IPS DF 4.7 (cell line): ENCODE data around the gene CFAP221.
A peak's percentile ranks its signal among the peaks of the same experiment; 100 is the strongest.
"Not testable (repeated sequence)": the region's sequence is repeated elsewhere in the genome, so short reads cannot be mapped to it uniquely, and the experiment has no call there.

Source experiments
- DNase-seq: peaks from one replicate; pipeline ENCODE4 v3.0.0-alpha.2; 2013; ENCODE audit warnings: low spot score; ENCODE audit errors: extremely low read depth

The CFAP221 gene

DNA sequence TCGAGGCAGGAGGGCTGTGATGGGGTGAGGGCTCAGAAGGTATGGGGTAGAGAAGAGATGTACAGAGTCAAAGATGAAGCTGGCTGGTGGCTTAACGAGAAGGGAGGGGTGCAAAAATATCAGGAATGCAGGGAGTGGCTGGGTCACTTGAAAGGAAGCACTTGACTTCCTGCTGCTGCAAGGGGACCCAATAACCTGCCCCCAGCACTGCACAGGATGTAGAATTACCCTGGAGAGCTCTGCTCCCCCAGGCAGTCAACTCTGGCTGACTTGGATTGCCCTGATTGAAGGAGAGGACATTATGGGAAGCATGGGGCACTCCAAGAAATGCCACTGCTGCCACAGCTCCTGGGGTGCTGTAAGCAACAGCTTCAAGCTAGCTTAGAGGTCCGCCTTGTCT is 41.8 kb downstream of the CFAP221 start:
- no peak for DNase-seq

DNA sequence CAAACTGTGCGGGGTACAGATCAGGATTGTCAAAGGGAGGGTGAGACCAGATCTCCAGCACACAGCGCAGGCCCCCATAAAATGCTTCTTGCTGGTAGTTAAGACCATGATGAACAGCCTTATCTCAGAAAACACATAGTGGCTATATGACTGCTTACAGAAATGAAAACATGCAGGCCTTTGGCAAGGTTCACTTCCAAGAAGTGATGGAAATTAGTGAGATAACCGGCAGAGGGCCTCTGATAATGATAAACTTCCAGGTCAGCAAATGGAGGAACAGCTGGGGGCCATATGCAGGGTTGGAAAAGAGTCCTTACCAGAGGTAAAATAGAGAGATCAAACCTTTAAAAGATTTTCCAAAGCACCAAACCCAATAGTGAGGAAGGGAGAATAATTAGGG is 46.6 kb downstream of the CFAP221 start:
- no peak for DNase-seq

DNA sequence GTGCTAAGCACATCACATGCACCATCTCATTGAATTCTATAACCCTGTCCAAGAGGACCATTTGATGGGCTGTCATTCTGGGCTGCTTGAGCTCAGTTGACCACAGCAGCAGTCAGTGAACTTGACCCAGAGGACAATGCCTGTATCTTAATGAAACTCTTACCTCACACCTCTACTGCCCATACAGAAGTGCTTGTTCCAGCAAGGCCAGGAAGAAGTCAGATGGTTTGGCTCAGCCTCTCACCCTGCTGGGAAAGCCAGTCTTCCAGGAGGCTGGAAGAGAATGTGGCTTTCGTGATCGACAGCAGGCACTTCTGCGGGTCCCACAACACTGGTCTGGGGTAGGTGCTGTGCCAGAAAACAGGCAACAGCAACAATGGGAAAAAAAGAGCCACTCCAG is 47.3 kb downstream of the CFAP221 start:
- no peak for DNase-seq

DNA sequence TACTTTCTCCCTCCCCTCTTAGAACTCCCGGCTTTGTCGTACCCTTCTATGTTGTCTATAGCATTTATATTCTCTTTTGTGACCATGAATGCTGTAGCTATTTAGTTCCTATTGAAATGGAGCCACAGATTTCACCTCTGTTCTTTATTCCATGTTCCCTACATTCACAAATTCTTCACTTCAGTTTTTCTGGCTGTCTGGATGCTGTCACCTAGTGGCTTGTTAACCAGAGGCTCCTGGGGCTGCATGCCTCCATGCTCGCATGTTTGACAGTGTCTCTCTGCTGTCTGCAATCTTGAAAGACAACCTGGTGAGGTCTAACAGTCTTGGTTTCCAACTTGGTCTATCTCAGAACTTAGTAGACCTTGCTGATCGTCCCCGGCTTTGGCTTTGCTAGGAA is 48.2 kb downstream of the CFAP221 start:
- DNase-seq, result no peak

DNA sequence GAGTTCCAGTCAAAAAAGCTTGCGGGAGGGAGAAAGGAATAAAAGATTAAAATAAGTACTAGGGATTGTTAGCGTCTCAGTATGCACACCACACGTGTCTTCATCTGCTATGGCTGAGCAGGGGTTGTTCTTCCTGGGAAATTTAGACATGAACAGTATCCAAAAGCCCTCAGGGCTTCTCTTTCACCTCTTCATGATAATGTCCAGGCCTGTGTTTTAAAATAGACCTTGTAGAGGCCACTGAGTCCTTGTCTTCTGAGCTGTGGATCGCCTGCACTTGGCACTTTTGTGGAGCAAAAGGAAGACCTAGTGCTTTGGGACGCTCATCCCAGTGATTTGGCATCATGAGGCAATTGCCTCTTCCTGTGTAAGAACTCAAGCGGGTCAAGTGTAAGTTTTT is 52.4 kb downstream of the CFAP221 start:
- no peak for DNase-seq

DNA sequence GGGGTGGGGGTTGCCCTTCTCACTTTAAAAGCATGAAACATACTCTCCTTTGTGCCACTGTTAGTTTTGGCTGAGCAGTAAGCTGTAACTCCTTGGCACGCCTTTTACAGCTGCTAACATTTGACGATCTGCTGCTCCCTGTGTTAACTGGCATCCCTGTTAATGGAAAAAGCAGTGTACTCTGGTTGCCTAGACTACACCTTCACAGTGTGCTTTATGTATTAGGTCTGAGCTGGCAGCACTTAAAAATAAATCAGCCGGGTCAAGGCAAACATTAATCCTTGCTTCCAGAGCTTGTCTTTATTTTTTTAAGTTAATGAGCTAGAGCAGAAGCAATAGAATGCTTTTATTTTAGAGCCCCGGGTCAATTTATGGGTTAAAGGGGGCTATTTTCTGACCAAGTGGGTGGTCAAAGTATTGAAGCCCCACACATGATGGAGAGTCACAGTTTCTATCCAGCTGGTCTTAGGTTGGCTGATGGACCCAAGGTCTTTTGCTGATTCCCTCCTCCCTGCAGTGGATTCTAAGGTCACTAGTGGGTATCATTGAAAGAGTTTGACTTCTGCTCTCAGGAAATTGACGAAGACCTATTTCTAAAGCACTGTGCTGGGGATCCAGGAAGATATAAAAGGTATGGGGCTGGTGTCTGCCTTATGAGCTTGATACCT is 54.5 kb downstream of the CFAP221 start:
- DNase-seq, result no peak

DNA sequence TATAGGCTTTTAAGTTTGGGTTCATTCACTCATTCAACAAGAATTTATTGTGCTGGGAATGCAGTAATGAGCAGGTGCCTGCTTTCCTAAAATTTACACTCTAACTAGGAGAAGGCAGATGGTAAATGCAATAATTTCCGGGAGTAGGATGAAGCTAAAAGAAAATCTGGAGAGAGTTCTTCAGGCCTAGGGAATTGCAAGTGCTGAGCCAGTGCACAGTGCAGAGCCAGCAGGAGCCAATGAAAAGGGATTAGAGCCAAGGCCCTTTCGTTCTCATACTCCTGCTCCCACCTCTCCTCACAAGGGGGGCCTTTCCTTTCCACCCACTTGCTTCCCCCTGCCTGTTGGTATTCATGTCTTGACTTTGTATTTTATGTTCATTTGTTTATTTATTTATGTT is 55.1 kb downstream of the CFAP221 start:
- no peak for DNase-seq

DNA sequence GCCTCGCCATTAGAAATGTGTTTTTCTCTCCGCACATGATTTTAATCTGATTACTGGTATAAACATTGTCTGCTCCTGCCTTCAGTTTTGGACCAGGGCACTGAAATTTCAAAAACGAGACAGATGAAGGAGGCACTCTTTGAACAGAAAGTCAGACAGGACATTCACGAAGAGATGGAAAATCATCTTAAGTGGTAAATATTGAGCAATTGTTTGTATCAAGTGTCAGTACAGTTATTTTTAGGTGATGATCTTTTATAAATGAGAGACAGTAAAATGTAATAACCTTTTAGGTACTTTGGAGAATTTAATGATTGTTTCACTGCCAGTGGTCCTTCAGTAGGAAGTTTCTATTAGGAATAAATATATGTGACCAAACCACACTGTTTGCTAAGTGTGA is 60.8 kb downstream of the CFAP221 start:
- DNase-seq, result no peak

DNA sequence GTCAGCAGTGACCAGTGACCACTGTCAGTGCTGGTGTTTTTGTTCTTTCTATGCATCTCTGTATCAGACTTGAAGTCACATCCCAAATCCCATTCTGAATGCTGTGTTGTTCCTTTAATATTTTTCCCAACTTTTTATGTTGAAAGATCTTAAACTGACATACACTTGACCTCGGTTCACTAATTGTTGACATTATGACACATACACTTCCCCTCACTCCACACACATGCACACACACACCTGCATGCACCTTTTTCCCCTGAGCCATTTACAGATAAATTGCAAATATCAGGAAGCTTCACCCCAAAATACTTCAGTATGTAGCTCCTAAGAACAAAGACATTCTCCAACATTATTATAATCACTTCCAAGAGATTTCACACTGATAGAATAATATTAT is 62.4 kb downstream of the CFAP221 start:
- DNase-seq, result no peak

DNA sequence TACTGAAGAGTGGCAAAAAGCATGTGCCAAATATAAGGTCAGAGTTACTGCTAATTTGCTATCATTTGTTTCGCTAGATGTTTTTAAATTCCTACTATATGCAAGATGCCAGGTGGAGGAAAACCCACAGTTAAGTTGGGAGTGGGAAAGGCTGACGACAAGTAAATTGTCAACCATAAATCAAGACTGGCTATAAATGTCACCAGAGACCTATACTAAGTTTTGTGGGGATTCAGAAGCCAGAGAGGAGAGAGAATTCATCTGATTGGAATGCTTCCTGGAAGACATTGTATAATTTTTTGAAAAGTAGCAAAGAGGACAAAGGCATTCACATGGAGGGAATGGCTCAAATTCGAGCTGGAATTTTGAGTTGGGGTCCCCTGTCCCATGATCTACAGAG is 64.3 kb downstream of the CFAP221 start:
- DNase-seq, result no peak

DNA sequence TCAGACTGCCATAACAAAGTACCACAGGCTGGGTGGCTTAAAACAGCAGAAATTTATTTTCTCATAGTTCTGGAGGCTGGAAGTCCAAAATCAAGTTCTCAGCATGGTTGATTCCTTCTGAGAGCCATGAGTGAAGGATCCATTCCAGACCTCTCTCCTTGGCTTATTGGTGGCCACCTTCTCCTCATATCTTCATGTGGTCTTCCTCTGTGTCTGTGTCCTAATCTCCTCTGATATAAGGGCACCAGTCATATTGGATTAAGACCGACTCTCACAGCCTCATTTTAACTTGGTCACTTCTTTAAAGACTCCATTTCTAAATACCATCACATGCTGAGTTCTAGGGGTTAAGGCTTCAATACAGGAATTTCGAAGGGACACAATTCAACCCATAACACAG is 65.1 kb downstream of the CFAP221 start:
- DNase-seq, result no peak

DNA sequence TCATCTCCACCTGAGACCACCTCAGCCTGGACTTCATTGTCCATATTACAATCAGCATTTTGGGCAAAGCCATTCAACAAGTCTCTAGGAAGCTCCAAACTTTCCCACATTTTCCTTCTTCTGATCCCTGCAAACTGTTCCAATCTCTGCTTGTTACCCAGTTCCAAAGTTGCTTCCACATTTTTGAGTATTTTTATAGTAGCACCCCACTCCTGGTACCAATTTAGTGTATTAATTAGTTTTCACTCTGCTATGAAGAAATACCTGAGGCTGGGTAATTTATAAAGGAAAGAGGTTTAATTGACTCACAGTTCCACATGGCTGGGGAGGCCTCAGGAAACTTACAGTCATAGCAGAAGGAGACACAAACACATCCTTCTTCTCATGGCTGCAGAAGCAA is 69.9 kb downstream of the CFAP221 start:
- DNase-seq, result not testable (repeated sequence)

DNA sequence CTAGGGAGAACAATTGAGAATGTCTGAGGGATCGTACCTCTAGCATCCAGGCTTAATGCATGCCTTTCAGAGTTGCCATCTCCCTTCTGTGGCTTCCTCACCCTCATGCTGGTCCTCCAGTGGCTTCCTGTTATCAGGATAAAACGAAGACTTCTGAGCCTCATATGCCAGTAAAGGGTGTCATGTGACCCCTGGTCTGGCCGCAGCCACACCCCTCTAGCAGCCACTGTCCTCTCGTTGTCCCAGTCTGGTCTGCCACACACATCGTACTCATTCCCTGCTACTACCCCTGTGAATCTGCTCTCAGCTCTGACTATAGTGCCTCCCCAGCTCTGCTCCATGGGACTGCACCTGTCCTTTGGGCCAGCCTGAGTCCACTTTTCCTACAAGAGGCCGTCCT is 72.2 kb downstream of the CFAP221 start:
- DNase-seq, result no peak

DNA sequence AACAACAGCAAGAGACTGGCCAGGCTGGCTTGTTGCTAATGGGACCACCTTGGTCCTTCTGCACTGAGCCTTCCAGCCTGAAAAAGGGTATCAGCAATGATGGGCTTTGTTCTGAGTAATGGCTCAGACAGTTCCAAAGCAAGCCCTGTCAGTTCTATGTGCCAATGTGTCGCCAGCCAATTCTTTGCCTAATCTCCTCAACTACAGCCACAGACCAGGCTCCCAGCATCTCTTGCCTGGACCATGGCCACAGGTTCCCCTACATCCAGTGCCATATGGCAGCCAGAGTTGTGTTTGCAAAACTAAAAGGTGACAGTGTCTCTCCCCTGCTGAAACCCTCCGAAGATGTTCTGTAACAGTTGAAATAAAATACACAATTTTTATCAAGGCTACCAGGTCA is 73.2 kb downstream of the CFAP221 start:
- DNase-seq, result no peak

DNA sequence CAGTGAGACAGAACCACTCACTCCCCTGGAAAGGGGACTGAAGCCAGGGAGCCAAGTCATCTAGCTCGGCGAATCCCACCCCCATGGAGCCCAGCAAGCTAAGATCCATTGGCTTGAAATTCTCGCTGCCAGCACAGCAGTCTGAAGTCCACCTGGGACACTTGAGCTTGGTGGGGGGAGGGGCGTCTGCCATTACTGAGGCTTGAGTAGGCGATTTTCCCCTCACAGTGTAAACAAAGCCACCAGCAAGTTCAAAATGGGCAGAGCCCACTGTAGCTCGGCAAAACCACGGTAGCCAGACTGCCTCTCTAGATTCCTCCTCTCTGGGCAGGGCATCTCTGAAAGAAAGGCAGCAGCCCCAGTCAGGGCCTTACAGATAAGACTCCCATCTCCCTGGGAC is 74.5 kb downstream of the CFAP221 start:
- not testable (repeated sequence) for DNase-seq

DNA sequence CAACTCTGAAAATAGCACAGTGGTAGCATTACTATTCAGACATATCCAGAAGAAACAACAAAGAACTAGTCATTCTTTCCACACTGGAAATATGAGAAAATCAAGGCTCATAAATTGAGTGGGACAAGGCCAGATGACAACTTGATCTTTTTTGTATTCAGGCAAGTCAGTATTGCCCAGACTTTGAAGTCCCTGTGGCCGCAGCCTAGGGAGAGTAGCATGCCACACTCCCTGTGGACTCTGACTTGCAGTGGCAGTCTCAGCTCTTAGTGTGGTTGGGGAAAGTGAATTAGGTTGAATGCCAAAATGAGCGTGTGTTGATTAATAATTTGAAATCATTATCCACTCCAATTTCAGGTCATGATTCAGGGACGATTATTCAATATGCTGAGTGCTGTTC is 81.0 kb downstream of the CFAP221 start:
- no peak for DNase-seq

DNA sequence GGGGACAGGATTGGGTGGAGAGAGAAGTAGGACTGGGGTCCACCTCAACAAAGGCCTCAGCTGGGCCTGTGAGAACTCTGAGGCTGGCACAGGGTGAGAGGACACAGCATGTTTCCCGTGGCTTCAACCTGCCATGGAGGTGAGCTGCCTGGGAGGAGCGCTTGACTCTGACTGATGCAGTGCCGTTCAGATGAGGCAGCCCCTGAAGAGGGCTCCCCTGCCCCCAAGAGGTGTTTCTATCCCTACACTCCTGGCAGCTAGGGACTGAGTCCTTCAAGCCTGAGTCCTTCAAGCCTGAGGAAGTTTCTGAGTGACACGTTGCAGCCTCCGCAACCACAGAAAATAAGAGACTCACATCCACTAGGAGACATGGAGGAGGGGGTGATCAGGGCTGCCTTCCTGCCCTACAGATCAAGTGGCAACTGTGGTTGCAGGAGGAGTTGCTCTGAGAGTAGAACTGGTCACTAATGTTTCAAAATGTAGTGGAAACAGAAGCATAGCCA is 85.1 kb downstream of the CFAP221 start:
- no peak for DNase-seq

DNA sequence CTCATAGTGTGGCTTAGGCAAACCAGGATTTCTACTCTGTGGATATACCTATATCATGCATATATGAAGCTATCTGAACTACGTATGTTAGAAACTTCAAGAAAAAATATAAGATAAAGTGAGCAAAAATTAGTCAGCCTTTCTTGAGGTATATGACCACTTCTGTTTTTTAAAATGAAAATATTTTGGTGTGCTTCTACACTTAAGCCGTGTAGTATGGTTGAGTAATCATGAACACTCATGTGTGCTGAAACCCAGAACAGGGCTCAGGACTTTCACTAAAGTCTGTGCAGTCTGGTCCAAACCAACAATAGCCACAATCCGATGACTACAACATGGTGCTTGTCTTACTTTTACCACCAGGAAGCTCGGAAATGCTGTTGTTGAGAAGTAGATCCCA is 85.9 kb downstream of the CFAP221 start:
- no peak for DNase-seq

DNA sequence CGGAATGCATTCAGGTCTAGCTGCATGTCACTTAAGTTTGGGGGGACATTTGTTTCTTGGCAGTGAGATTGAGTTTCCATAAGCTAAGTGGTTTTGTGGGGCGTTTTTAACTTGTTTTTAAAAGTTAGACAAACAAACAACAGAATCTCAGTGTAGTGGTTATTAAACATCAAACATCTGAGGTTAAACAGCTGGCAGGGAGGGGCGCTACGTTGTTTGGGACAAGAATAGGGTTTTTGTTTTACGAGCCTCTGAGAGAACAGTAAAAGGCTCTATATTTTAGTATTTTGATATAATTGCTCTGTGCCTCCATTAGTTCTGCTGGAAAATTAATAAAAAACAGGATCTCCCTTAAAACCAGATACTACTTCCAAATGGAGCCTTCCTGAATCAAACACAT is 93.1 kb downstream of the CFAP221 start:
- no peak for DNase-seq

DNA sequence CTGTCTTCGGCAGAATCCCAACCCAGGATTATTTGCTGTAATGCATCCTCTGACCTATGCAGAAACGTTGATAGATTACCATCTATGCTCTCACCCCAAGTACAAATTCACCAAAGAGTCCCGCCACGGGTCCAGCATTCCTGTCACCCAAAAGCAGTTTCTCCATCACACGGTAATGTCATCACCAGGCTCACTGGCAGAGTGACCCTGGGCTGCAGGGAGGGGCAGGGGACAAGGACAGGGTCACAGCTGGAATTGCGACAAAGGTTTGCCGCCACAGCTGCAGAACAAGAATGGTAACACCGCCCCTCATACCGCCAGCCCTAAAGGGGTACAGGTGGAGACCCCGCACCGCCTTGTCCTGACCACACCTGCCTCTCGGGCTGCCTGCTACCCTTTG is 94.0 kb downstream of the CFAP221 start:
- no peak for DNase-seq

DNA sequence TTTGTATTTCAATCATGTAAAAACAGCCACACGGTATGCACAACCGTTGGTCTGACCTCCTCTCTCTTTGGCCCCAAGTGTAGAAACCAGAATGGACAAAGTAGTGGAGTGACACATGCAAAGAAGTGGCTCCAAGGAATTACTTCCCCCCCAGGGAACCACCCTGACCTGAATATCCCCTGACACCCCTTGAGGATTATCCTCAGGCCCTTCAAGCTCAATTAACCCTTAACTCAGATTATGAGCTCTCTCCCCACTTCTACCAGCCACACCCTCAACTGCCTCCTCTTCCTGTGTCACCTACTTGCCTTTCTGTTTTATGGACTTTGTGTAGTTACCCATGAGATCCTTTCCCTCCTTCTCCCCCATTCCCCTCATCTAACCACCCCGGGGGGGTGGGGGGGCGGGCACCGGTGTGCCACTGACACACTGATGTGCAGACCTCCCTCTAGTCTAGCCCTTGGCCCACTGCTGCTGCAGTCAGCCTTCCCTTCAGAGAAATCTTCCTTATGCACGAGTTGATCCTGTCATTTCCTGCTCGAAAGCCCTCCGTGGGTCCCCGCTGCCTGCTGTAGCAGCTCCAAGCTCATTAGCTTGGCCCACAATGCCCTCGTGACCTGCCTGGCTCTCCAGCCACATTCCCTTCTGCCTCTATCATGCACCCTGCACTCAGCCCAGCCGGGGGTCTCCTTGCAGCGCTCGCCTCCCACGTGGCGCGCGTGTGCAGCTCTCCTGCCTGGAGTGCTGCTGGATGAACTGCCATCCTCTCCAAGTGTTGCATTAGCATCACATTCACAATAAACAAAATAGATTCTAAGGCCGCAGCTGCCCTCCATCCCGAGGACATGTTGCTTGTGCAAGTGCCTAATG is 94.7 kb downstream of the CFAP221 start:
- DNase-seq, result no peak

DNA sequence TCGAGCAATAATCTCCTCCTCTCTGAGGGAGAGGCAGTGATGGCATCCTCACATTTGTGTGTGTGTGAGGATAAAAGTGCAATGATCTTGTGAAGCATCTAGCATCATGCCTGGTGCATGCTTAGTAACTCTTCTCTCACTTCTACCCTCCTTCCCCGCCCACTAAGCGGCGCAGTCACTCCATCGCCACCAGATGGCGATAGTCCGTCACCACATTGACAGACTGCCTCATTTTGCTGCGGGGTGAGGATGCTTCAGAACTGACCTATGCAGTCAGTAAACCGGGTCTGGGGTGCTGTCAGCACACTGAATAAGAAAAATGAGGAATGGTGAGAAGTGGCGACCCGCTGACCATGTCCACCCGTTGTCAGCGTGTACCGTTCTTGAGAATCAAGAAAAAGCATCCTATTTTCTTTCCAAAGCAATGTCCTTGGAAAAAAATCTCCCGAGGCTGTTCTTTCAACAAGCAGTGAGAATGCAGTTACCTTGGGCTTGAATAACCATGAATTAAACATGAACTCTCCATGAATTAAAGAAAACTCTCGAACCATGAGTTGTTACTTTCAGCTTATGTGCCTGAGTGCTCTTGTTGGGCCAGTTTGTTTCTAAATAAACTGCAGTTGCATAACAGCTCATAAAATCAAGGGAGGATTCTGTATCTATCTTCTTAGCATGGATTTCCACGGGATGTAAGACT is 97.5 kb downstream of the CFAP221 start:
- peak; percentile 58 for DNase-seq
